ENCODE data around the gene ADCY2. TPM values are rescaled to one million over a fixed set of nuclear protein-coding genes. Genes with fewer than 3 reads are reported as not detected.

The ADCY2 gene
- total RNA-seq, 1 experiment from 2014 or later: not detected

- H3K27me3 Mint-ChIP-seq (ENCODE audit: unreplicated experiment): no peaks in the 10 kb centered on the region
- DNase-seq: no peak
- H3K36me3 Mint-ChIP-seq (ENCODE audit: insufficient read depth, unreplicated experiment): no peaks in the 10 kb centered on the region
- intact Hi-C loops (cut with micrococcal nuclease; ENCODE audit: unreplicated experiment): no loop called here
- no peak overlapping the region for H3K4me3 Mint-ChIP-seq (ENCODE audit: low read depth, unreplicated experiment)
- no peak overlapping the region for H3K27ac Mint-ChIP-seq (ENCODE audit: unreplicated experiment)
- no TSS peak for BruUV-seq (replicated peaks)
- no peaks in the 10 kb centered on the region for H3K9me3 Mint-ChIP-seq (ENCODE audit: low read depth, unreplicated experiment)
- no peak for TF ChIP-seq CTCF (IDR thresholded peaks at IDR 0.05; ENCODE audit: unreplicated experiment)
- CTCF ChIA-PET: no interaction called here
- H3K4me1 Mint-ChIP-seq (ENCODE audit: low read depth, unreplicated experiment): no peaks in the 10 kb centered on the region
Observed at GRCh38 chr5:7415587-7416535, 19.9 kb downstream of the ADCY2 start.

GRCh38 chr5:7418276-7418675 lies 22.3 kb downstream of the ADCY2 start:
- no peak for TF ChIP-seq CTCF (IDR thresholded peaks at IDR 0.05; ENCODE audit: unreplicated experiment)
- no TSS peak for BruUV-seq (replicated peaks)
- CTCF ChIA-PET: no interaction called here
- H3K27me3 Mint-ChIP-seq (ENCODE audit: unreplicated experiment): no peaks in the 10 kb centered on the region
- intact Hi-C loops (cut with micrococcal nuclease; ENCODE audit: unreplicated experiment): no loop called here
- H3K9me3 Mint-ChIP-seq (ENCODE audit: low read depth, unreplicated experiment): peaks cover 2% of the 10 kb centered on the region
- no peak for DNase-seq
- no peaks in the 10 kb centered on the region for H3K4me1 Mint-ChIP-seq (ENCODE audit: low read depth, unreplicated experiment)
- H3K4me3 Mint-ChIP-seq (ENCODE audit: low read depth, unreplicated experiment): no peak overlapping the region
- H3K27ac Mint-ChIP-seq (ENCODE audit: unreplicated experiment): no peak overlapping the region
- H3K36me3 Mint-ChIP-seq (ENCODE audit: insufficient read depth, unreplicated experiment): no peaks in the 10 kb centered on the region

GRCh38 chr5:7419367-7419766 lies 23.4 kb downstream of the ADCY2 start:
- no peak overlapping the region for H3K4me3 Mint-ChIP-seq (ENCODE audit: low read depth, unreplicated experiment)
- no peaks in the 10 kb centered on the region for H3K4me1 Mint-ChIP-seq (ENCODE audit: low read depth, unreplicated experiment)
- CTCF ChIA-PET: no interaction called here
- no peak for TF ChIP-seq CTCF (IDR thresholded peaks at IDR 0.05; ENCODE audit: unreplicated experiment)
- no peak overlapping the region for H3K27ac Mint-ChIP-seq (ENCODE audit: unreplicated experiment)
- H3K36me3 Mint-ChIP-seq (ENCODE audit: insufficient read depth, unreplicated experiment): no peaks in the 10 kb centered on the region
- no peak for DNase-seq
- no TSS peak for BruUV-seq (replicated peaks)
- H3K27me3 Mint-ChIP-seq (ENCODE audit: unreplicated experiment): no peaks in the 10 kb centered on the region
- peaks cover 2% of the 10 kb centered on the region for H3K9me3 Mint-ChIP-seq (ENCODE audit: low read depth, unreplicated experiment)
- intact Hi-C loops (cut with micrococcal nuclease; ENCODE audit: unreplicated experiment): no loop called here

GRCh38 chr5:7419846-7420245 lies 23.9 kb downstream of the ADCY2 start:
- H3K9me3 Mint-ChIP-seq (ENCODE audit: low read depth, unreplicated experiment): peaks cover 2% of the 10 kb centered on the region
- intact Hi-C loops (cut with micrococcal nuclease; ENCODE audit: unreplicated experiment): no loop called here
- H3K4me3 Mint-ChIP-seq (ENCODE audit: low read depth, unreplicated experiment): no peak overlapping the region
- CTCF ChIA-PET: no interaction called here
- TF ChIP-seq CTCF (IDR thresholded peaks at IDR 0.05; ENCODE audit: unreplicated experiment): no peak
- H3K36me3 Mint-ChIP-seq (ENCODE audit: insufficient read depth, unreplicated experiment): no peaks in the 10 kb centered on the region
- H3K27ac Mint-ChIP-seq (ENCODE audit: unreplicated experiment): no peak overlapping the region
- no peaks in the 10 kb centered on the region for H3K4me1 Mint-ChIP-seq (ENCODE audit: low read depth, unreplicated experiment)
- no peak for DNase-seq
- no peaks in the 10 kb centered on the region for H3K27me3 Mint-ChIP-seq (ENCODE audit: unreplicated experiment)
- BruUV-seq (replicated peaks): no TSS peak
